Mesodermal cell (in vitro differentiated cells): Measurements from ENCODE around the gene CFAP74.

Experiments
- H3K27ac ChIP-seq: 2 replicates; pipeline ENCODE4 v1.7.0; 2013; ENCODE audit warnings: mild to moderate bottlenecking, low read depth, low read length, moderate library complexity; ENCODE audit not compliant: severe bottlenecking
- H3K36me3 ChIP-seq: 2 replicates; pipeline ENCODE4 v1.7.1; 2013; ENCODE audit warnings: mild to moderate bottlenecking, low read length, moderate library complexity; ENCODE audit not compliant: control insufficient read depth, insufficient read depth
- H3K4me1 ChIP-seq: one replicate; pipeline ENCODE4 v1.7.1; 2013; ENCODE audit warnings: mild to moderate bottlenecking, low read length; ENCODE audit not compliant: insufficient read depth, control insufficient read depth, poor library complexity, severe bottlenecking
- H3K4me3 ChIP-seq: 2 replicates; pipeline ENCODE4 v1.7.0; 2013; ENCODE audit warnings: low read length, control low read depth, mild to moderate bottlenecking; ENCODE audit not compliant: insufficient read depth, poor library complexity, severe bottlenecking; ENCODE audit errors: extremely low read depth
- H3K9me3 ChIP-seq: 2 replicates; pipeline ENCODE4 v1.7.1; 2013; ENCODE audit warnings: mild to moderate bottlenecking, low read length, moderate library complexity; ENCODE audit not compliant: control insufficient read depth
- WGBS, 2 experiments: methylation state at CpG; one replicate each; pipeline ENCODE4 v1.1.5; 2013; ENCODE audit warnings: missing lambda C conversion rate in 2 of 2; ENCODE audit not compliant: insufficient coverage in 2 of 2; 5-methylcytosine and 5-hydroxymethylcytosine counted together

Gene CFAP74

GRCh38 chr1:1943834-1944570, 59.6 kb downstream of the CFAP74 start:
- 13 to 23% methylated on average over 31 to 36 of the region's 37 CpGs for WGBS, 2 experiments
- no peak overlapping the region for H3K27ac ChIP-seq
- no peaks in the 10 kb centered on the region for H3K36me3 ChIP-seq
- no peaks in the 10 kb centered on the region for H3K4me1 ChIP-seq
- no peaks in the 10 kb centered on the region for H3K9me3 ChIP-seq
- H3K4me3 ChIP-seq, result no peak overlapping the region

- Histone ChIP-seq H3K36me3 (no peaks in the 10 kb centered on the region), H3K9me3 (no peaks in the 10 kb centered on the region), H3K4me1 (no peaks in the 10 kb centered on the region), H3K27ac (no peak overlapping the region), H3K4me3 (no peak overlapping the region)
- WGBS, 2 experiments, result 94 to 96% methylated on average over 37 to 38 of the region's 45 CpGs
Observed at GRCh38 chr1:1942753-1943656, 60.6 kb downstream of the CFAP74 start.

GRCh38 chr1:1941868-1942752, 61.5 kb downstream of the CFAP74 start:
- H3K27ac ChIP-seq, result no peak overlapping the region
- H3K4me1 ChIP-seq, result no peaks in the 10 kb centered on the region
- H3K4me3 ChIP-seq, result no peak overlapping the region
- WGBS, 2 experiments, result 91 to 92% methylated on average over 33 to 35 of the region's 39 CpGs
- no peaks in the 10 kb centered on the region for H3K9me3 ChIP-seq
- H3K36me3 ChIP-seq, result no peaks in the 10 kb centered on the region

GRCh38 chr1:1941211-1941841, 62.3 kb downstream of the CFAP74 start:
- no peak overlapping the region for H3K27ac ChIP-seq
- 82 to 83% methylated on average over 17 to 19 of the region's 19 CpGs for WGBS, 2 experiments

GRCh38 chr1:1940123-1940425, 63.5 kb downstream of the CFAP74 start:
- WGBS, 2 experiments, result 89 to 95% methylated on average over 11 to 12 of the region's 12 CpGs
- H3K4me3 ChIP-seq, result no peak overlapping the region
- no peaks in the 10 kb centered on the region for H3K9me3 ChIP-seq
- H3K27ac ChIP-seq, result no peak overlapping the region
- no peaks in the 10 kb centered on the region for H3K36me3 ChIP-seq
- H3K4me1 ChIP-seq, result no peaks in the 10 kb centered on the region

More at GRCh38 chr1:1941211-1941841, 62.3 kb downstream of the CFAP74 start:
- H3K4me1 ChIP-seq, result no peaks in the 10 kb centered on the region
- H3K4me3 ChIP-seq, result no peak overlapping the region
- H3K36me3 ChIP-seq, result no peaks in the 10 kb centered on the region
- H3K9me3 ChIP-seq, result no peaks in the 10 kb centered on the region

GRCh38 chr1:1939296-1940122, 64.1 kb downstream of the CFAP74 start:
- 94% methylated on average over 14 to 23 of the region's 28 CpGs for WGBS, 2 experiments
- Histone ChIP-seq H3K4me1 (no peaks in the 10 kb centered on the region), H3K36me3 (no peaks in the 10 kb centered on the region), H3K4me3 (no peak overlapping the region), H3K9me3 (no peaks in the 10 kb centered on the region), H3K27ac (no peak overlapping the region)

GRCh38 chr1:1938613-1939295, 64.8 kb downstream of the CFAP74 start:
- 93 to 95% methylated on average over 23 to 24 of the region's 24 CpGs for WGBS, 2 experiments
- Histone ChIP-seq H3K4me1 (no peaks in the 10 kb centered on the region), H3K4me3 (no peak overlapping the region), H3K27ac (no peak overlapping the region), H3K9me3 (peaks cover 3% of the 10 kb centered on the region), H3K36me3 (no peaks in the 10 kb centered on the region)

- Histone ChIP-seq H3K4me3 (no peak overlapping the region), H3K36me3 (no peaks in the 10 kb centered on the region), H3K9me3 (peaks cover 3% of the 10 kb centered on the region), H3K4me1 (no peaks in the 10 kb centered on the region), H3K27ac (no peak overlapping the region)
- 75 to 81% methylated on average over 6 of the region's 6 CpGs for WGBS, 2 experiments
Observed at GRCh38 chr1:1938276-1938573, 65.4 kb downstream of the CFAP74 start.

GRCh38 chr1:1937549-1938275, 65.9 kb downstream of the CFAP74 start:
- H3K4me1 ChIP-seq, result no peaks in the 10 kb centered on the region
- peaks cover 3% of the 10 kb centered on the region for H3K9me3 ChIP-seq
- no peak overlapping the region for H3K27ac ChIP-seq
- no peak overlapping the region for H3K4me3 ChIP-seq
- WGBS, 2 experiments, result 82 to 86% methylated on average over 13 to 16 of the region's 16 CpGs
- H3K36me3 ChIP-seq, result no peaks in the 10 kb centered on the region
